Endothelial cell of umbilical vein (primary cell): ENCODE data around the gene NKG7. TPM values are rescaled to one million over a fixed set of nuclear protein-coding genes. Genes with fewer than 3 reads are reported as not detected.

Experiments used
- BruUV-seq: library from RNA; stranded (reverse); fragments of 400-500 nt; replicated peaks from 2 replicates; lab custom pipeline; 2021; lab: Mats Ljungman, UMichigan
- CTCF ChIA-PET: fragments of 300-600, 350-600 bp; sonication (Branson Sonifier 250); formaldehyde crosslinking; loops from one replicate; lab custom pipeline; 2021; ENCODE audit warnings: antibody characterized with exemption, inconsistent platforms; lab: Charles Lee
- POLR2A ChIA-PET: fragments of 300-600, 350-600 bp; sonication (Branson Sonifier 250); formaldehyde crosslinking; loops from one replicate; lab custom pipeline; 2021; ENCODE audit warnings: antibody characterized with exemption, inconsistent platforms; lab: Charles Lee
- DNase-seq: peaks from one replicate; pipeline ENCODE4 v3.0.0-alpha.2; 2011; ENCODE audit warnings: low read depth, low spot score
- FAIRE-seq: peaks from 2 replicates; lab custom pipeline; 2011; peaks lifted over from hg19 to GRCh38; lab: Jason Lieb, UNC
- H2AFZ ChIP-seq: 2 replicates; pipeline ENCODE4 v1.6.0; 2012; ENCODE audit warnings: low read depth, low read length, control low read depth, inconsistent platforms
- H3K27ac ChIP-seq: 2 replicates; pipeline ENCODE4 v1.5.1; 2011; ENCODE audit warnings: low read depth, mild to moderate bottlenecking, control low read depth, low read length, moderate library complexity; ENCODE audit not compliant: insufficient read depth
- H3K27me3 ChIP-seq, 2 experiments: 2 replicates each; pipeline versions ENCODE4 v1.6.0 to v1.6.1; 2011; ENCODE audit warnings: low read length in 2 of 2, mixed read lengths in 1 of 2; ENCODE audit not compliant: control insufficient read depth in 2 of 2, insufficient read depth in 2 of 2
- H3K36me3 ChIP-seq, 2 experiments: 2 replicates in 1 of 2; 3 replicates in 1 of 2; pipeline ENCODE4 v1.5.1; 2011; ENCODE audit warnings: low read length in 2 of 2, mild to moderate bottlenecking in 1 of 2, moderate library complexity in 1 of 2; ENCODE audit not compliant: control insufficient read depth in 2 of 2, insufficient read depth in 2 of 2; ENCODE audit errors: extremely low read depth in 1 of 2
- H3K4me1 ChIP-seq: 3 replicates; pipeline ENCODE4 v1.5.1; 2011; ENCODE audit warnings: mild to moderate bottlenecking, low read length; ENCODE audit not compliant: control insufficient read depth, insufficient read depth; ENCODE audit errors: extremely low read depth
- H3K4me2 ChIP-seq: 2 replicates; pipeline ENCODE4 v1.6.1; 2011; ENCODE audit warnings: low read length, control low read depth, mixed read lengths; ENCODE audit not compliant: insufficient read depth
- H3K4me3 ChIP-seq, 3 experiments: fragments of 200-600 bp in 1 of 3; sonication (generic), shearing (Covaris generic) in 1 of 3; replicated peaks in 1 of 3; 2 replicates each; pipeline ENCODE4 v1.5.1; 2011 to 2016; ENCODE audit warnings: control low read depth in 3 of 3, low read length in 3 of 3, mild to moderate bottlenecking in 2 of 3, inconsistent platforms in 1 of 3, low read depth in 1 of 3, moderate library complexity in 1 of 3; ENCODE audit not compliant: insufficient read depth in 1 of 3
- H3K79me2 ChIP-seq: 2 replicates; pipeline ENCODE4 v1.6.0; 2012; ENCODE audit warnings: low read length, inconsistent platforms; ENCODE audit not compliant: control insufficient read depth, insufficient read depth
- H3K9ac ChIP-seq: replicated peaks from 2 replicates; pipeline ENCODE3; 2011; ENCODE audit warnings: low read length, control low read depth; ENCODE audit not compliant: insufficient read depth; ENCODE audit errors: extremely low read depth
- H3K9me1 ChIP-seq: replicated peaks from 3 replicates; pipeline ENCODE4 v1.6.0; 2011; ENCODE audit warnings: mild to moderate bottlenecking, low read length; ENCODE audit not compliant: control insufficient read depth, insufficient read depth; ENCODE audit errors: extremely low read depth
- H3K9me3 ChIP-seq: replicated peaks from 2 replicates; pipeline ENCODE4 v1.5.1; 2012; ENCODE audit warnings: low read length, inconsistent platforms; ENCODE audit not compliant: control insufficient read depth, insufficient read depth
- H4K20me1 ChIP-seq: replicated peaks from 2 replicates; pipeline ENCODE3; 2011; ENCODE audit warnings: mild to moderate bottlenecking, low read length; ENCODE audit not compliant: control insufficient read depth, insufficient read depth; ENCODE audit errors: extremely low read depth
- EZH2 ChIP-seq: IDR thresholded peaks from 2 replicates; pipeline ENCODE4 v1.6.1; 2012; ENCODE audit warnings: borderline replicate concordance, low read depth, mild to moderate bottlenecking, moderate library complexity, low read length, inconsistent platforms; ENCODE audit not compliant: severe bottlenecking
- FOS ChIP-seq: IDR thresholded peaks from 2 replicates; pipeline ENCODE4 v1.6.1; 2011; ENCODE audit warnings: mild to moderate bottlenecking, low read length, moderate library complexity, borderline replicate concordance; ENCODE audit not compliant: insufficient read depth
- GATA2 ChIP-seq: IDR thresholded peaks from 2 replicates; pipeline ENCODE4 v1.7.0; 2011; ENCODE audit warnings: low read depth, mild to moderate bottlenecking, moderate library complexity, mixed read lengths, low read length; ENCODE audit not compliant: insufficient read length, insufficient read depth
- JUN ChIP-seq: IDR thresholded peaks from 2 replicates; pipeline ENCODE4 v1.6.1; 2011; ENCODE audit warnings: borderline replicate concordance, low read depth; ENCODE audit not compliant: insufficient read length, insufficient read depth
- MYC ChIP-seq: IDR thresholded peaks from one replicate; pipeline ENCODE4 v1.6.1; 2011; ENCODE audit warnings: mild to moderate bottlenecking, low read depth, low read length
- POLR2A ChIP-seq: IDR thresholded peaks from 2 replicates; pipeline ENCODE4 v1.6.1; 2012; ENCODE audit warnings: low read depth, mild to moderate bottlenecking, control low read depth, low read length
- POLR2AphosphoS5 ChIP-seq: IDR thresholded peaks from 2 replicates; pipeline ENCODE4 v1.6.1; 2012; ENCODE audit warnings: low read depth, mild to moderate bottlenecking, control low read depth, low read length, moderate library complexity; ENCODE audit not compliant: insufficient read depth
- dilution Hi-C: fragments of 300-500 bp; cut with MboI; formaldehyde crosslinking; loops from one replicate; pipeline ENCODE4 v1.15.0; 2019; ENCODE audit warnings: low sequenced_read_pairs; ENCODE audit not compliant: extremely low pct_ligation_motif_present
- intact Hi-C: fragments of 100-400 bp; cut with micrococcal nuclease; formaldehyde crosslinking; loops from one replicate; pipeline ENCODE4 v1.10.0; 2022
- polyA plus RNA-seq, 4 experiments: library from polyadenylated mRNA; depleted of rRNA in 3 of 4; stranded (reverse) in 3 of 4; unstranded in 1 of 4; fragments of >200 nt; gene quantifications; 2 replicates each; pipeline versions ENCODE4 v1.2.1 to v1.2.3, GENCODE V29; 2011 to 2012; ENCODE audit warnings: missing spikeins in 1 of 4
- total RNA-seq: library from RNA; stranded (reverse); gene quantifications from 2 replicates; pipeline ENCODE4 v1.2.3, GENCODE V29; 2021
- TF ChIP-seq, protein P1 (sequence below), 2 donors: IDR thresholded peaks; 1 replicate in 1 of 2; 2 replicates in 1 of 2; pipeline ENCODE4 v1.5.1; 2011; ENCODE audit warnings: low read length in 2 of 2, mild to moderate bottlenecking in 2 of 2, moderate library complexity in 2 of 2, control low read depth in 1 of 2, inconsistent platforms in 1 of 2, low read depth in 1 of 2; ENCODE audit not compliant: insufficient read depth in 1 of 2; ENCODE audit errors: extremely low read depth in 1 of 2
- TF ChIP-seq, protein P2 (sequence below): IDR thresholded peaks from 2 replicates; pipeline ENCODE4 v1.6.1; 2011; ENCODE audit not compliant: insufficient read depth, insufficient read length

Gene NKG7
- total and polyA plus RNA-seq, 2 donors (not counting 3 experiments of a cell fraction or from before 2014, with no cell fraction given): not detected

DNA sequence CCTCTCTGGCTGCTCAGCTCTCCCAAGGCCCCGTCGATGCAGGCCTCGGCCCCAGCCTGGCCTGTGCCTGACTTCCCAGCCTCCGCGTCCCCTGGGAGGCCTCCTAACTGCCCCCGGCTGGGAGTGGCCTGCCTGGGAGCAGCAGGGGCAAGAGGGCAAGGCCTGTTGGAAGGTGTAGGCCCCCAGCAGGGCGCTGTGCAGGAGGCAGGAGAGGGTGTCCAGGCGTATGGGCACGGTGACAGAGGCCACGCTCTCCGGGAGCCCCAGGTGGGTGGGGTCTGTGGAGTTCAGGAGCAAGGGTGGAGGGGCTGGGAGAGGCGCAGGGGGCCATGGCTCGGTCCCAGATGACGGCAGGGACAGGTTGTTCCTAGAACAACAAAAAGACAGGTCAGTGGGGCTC is 16.7 kb upstream of the NKG7 start:
- no peak overlapping the region for H3K27ac ChIP-seq
- peaks cover 4% of the 10 kb centered on the region for H3K4me1 ChIP-seq
- no peak overlapping the region for H3K4me3 ChIP-seq
- H3K79me2 ChIP-seq: no peaks in the 10 kb centered on the region
- no peak for DNase-seq
- no TSS peak for BruUV-seq
- intact Hi-C loops (no loop called here), dilution Hi-C loops (no loop called here)
- no peaks in the 10 kb centered on the region for H3K27me3 ChIP-seq
- CTCF ChIA-PET: no interaction called here
- no peak overlapping the region for H3K9ac ChIP-seq
- POLR2A ChIA-PET: no interaction called here
- no peaks in the 10 kb centered on the region for H3K9me3 ChIP-seq
- H3K9me1 ChIP-seq: no peaks in the 10 kb centered on the region
- no peaks in the 10 kb centered on the region for H4K20me1 ChIP-seq
- TF ChIP-seq JUN (no peak), EZH2 (no peak), POLR2A (no peak), MYC (no peak), GATA2 (no peak), FOS (no peak), POLR2AphosphoS5 (no peak)
- TF ChIP-seq, protein P1, sequence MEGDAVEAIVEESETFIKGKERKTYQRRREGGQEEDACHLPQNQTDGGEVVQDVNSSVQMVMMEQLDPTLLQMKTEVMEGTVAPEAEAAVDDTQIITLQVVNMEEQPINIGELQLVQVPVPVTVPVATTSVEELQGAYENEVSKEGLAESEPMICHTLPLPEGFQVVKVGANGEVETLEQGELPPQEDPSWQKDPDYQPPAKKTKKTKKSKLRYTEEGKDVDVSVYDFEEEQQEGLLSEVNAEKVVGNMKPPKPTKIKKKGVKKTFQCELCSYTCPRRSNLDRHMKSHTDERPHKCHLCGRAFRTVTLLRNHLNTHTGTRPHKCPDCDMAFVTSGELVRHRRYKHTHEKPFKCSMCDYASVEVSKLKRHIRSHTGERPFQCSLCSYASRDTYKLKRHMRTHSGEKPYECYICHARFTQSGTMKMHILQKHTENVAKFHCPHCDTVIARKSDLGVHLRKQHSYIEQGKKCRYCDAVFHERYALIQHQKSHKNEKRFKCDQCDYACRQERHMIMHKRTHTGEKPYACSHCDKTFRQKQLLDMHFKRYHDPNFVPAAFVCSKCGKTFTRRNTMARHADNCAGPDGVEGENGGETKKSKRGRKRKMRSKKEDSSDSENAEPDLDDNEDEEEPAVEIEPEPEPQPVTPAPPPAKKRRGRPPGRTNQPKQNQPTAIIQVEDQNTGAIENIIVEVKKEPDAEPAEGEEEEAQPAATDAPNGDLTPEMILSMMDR (IDR thresholded peaks at IDR 0.05; ENCODE audit: extremely low read depth in 1 of 2, insufficient read depth in 1 of 2, low read depth in 1 of 2, low read length in 2 of 2): no peak
- TF ChIP-seq, protein P2, sequence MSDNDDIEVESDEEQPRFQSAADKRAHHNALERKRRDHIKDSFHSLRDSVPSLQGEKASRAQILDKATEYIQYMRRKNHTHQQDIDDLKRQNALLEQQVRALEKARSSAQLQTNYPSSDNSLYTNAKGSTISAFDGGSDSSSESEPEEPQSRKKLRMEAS: no peak
- H2AFZ ChIP-seq: no peak overlapping the region
- H3K36me3 ChIP-seq: no peaks in the 10 kb centered on the region
- no peak overlapping the region for H3K4me2 ChIP-seq
- FAIRE-seq: no peak
